AG04449 (cell line): ENCODE measurements around the gene IL7R.

Experiments
- CTCF ChIA-PET: fragments of 350-600 bp; formaldehyde crosslinking; extraction: SDS; loops from one replicate; lab custom pipeline; 2021; ENCODE audit warnings: antibody characterized with exemption; lab: Yijun Ruan, JAX
- POLR2A ChIA-PET: fragments of 400-600, 350-600 bp; formaldehyde crosslinking; extraction: SDS; loops from one replicate; lab custom pipeline; 2020; ENCODE audit warnings: antibody characterized with exemption, inconsistent platforms; lab: Yijun Ruan, JAX
- DNase-seq: peaks from one replicate; pipeline ENCODE4 v3.0.0-alpha.2; 2010; ENCODE audit warnings: low read depth, low spot score
- H3K4me3 ChIP-seq: 2 replicates; pipeline ENCODE4 v1.5.1; 2011; ENCODE audit warnings: low read depth, mild to moderate bottlenecking, control low read depth, low read length
- CTCF ChIP-seq: IDR thresholded peaks from one replicate; pipeline ENCODE4 v1.5.1; 2011; ENCODE audit warnings: mild to moderate bottlenecking, moderate library complexity, low read length, control low read depth, inconsistent platforms; ENCODE audit not compliant: insufficient read depth; ENCODE audit errors: missing control alignments

IL7R gene

GRCh38 chr5:35856765-35857351, at the start of gene IL7R:
Gene IL7R, plus strand, starts transcription at chr5:35856891. Its CDS starts 87 bp downstream, at chr5:35856978.
- DNase-seq: no peak
- CTCF ChIA-PET: interaction anchor here (1.2 to 3.1 kb wide), 4 partner anchors 68 to 79 kb away, joined by 3 to 8 read pairs (median 4); no protein-coding TSS in a partner anchor
- peak within 1 kb of the TSS; percentile 33 for H3K4me3 ChIP-seq
- no peak for TF ChIP-seq CTCF
- POLR2A ChIA-PET: no interaction called here

- H3K4me3 ChIP-seq: no peak overlapping the region
- POLR2A ChIA-PET: interaction anchor here (0.7 kb wide), 1 partner anchor 128 kb away, joined by 4 read pairs; no protein-coding TSS in a partner anchor
- TF ChIP-seq CTCF: no peak
- CTCF ChIA-PET: interaction anchor here (1.1 to 1.3 kb wide), 2 partner anchors 32 to 110 kb away, joined by 3 read pairs; no protein-coding TSS in a partner anchor
- DNase-seq: no peak
These were observed 46.1 kb upstream of the IL7R start for GRCh38 chr5:35810601-35811000.

- H3K4me3 ChIP-seq: no peak overlapping the region
- ChIA-PET POLR2A (interaction anchor here (0.7 kb wide), 1 partner anchor 129 kb away, joined by 4 read pairs; no protein-coding TSS in a partner anchor), CTCF (interaction anchor here (1.1 to 1.3 kb wide), 2 partner anchors 33 to 109 kb away, joined by 3 read pairs; no protein-coding TSS in a partner anchor)
- no peak for DNase-seq
- no peak for TF ChIP-seq CTCF
These were observed 45.5 kb upstream of the IL7R start for GRCh38 chr5:35811108-35811741.

GRCh38 chr5:35813521-35813920, 43.2 kb upstream of the IL7R start:
- POLR2A ChIA-PET: no interaction called here
- no peak for TF ChIP-seq CTCF
- H3K4me3 ChIP-seq: no peak overlapping the region
- DNase-seq: no peak
- CTCF ChIA-PET: interaction anchor here (0.7 to 1.9 kb wide), 4 partner anchors 11 to 162 kb away, joined by 3 to 10 read pairs (median 4); no protein-coding TSS in a partner anchor

- DNase-seq: no peak
- H3K4me3 ChIP-seq: no peak overlapping the region
- ChIA-PET CTCF (interaction anchor here (0.8 to 1.2 kb wide), 2 partner anchors 36 to 38 kb away, joined by 3 read pairs; no protein-coding TSS in a partner anchor), POLR2A (no interaction called here)
- peak; percentile 45 for TF ChIP-seq CTCF
These were observed 41.4 kb upstream of the IL7R start for GRCh38 chr5:35815089-35815936.
